ENCODE results near the gene WDFY4. TPM values are rescaled to one million over a fixed set of nuclear protein-coding genes. Genes with fewer than 3 reads are reported as not detected.

The WDFY4 gene
- total RNA-seq, 3 donors from 2014 or later, result 0.53 to 3.9 (median 0.89) TPM

DNA sequence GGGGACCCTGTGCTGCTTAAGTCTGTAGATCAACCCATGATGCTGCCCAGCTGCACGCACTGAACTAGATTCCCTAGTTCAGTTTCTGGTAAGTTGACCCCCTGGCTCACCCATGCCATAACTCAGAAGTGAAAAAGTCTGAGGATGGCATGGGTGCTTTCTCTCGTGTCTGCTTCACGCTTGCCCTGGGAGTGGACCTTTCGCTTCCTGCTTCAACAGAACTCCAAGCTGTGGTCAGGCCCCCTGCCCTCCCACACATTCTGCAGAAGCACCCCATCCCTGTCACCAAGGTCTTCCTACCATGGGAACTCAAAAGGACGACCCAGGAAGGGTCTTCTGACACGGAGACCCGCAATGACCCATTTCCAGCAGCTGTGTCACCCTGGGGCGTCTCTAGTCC, 215.1 kb downstream of the WDFY4 start:
- H3K9me3 Mint-ChIP-seq, result peaks cover 4% of the 10 kb centered on the region
- H3K36me3 Mint-ChIP-seq (ENCODE audit: insufficient read depth), result no peaks in the 10 kb centered on the region
- no peak for ATAC-seq
- no peak overlapping the region for H3K4me3 Mint-ChIP-seq
- no peaks in the 10 kb centered on the region for H3K27me3 Mint-ChIP-seq (ENCODE audit: low read depth)
- no peak for DNase-seq
- no peaks in the 10 kb centered on the region for H3K4me1 Mint-ChIP-seq (ENCODE audit: low read depth)

DNA sequence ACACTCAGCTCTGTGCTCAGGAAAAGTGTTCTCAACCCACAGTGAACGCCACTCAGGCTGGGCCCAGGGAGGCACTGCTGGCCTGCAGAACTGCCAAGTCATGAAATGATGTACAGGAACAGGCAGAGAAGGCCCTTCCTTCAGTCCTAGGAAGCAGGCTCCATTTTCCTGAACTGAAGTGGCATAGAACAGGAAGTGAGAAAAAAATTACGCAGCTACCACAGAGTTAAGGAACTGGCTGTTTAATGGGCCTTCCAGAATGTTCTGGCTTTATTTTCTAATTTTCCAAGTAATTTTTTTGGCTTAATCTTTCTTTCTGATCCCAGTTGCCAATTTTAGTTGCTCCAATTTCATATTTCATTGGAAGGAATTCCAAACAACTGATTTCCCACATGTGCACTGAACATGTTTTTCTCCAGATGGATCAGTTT, 215.7 kb downstream of the WDFY4 start:
- ATAC-seq, result no peak
- no peaks in the 10 kb centered on the region for H3K4me1 Mint-ChIP-seq (ENCODE audit: low read depth)
- no peaks in the 10 kb centered on the region for H3K36me3 Mint-ChIP-seq (ENCODE audit: insufficient read depth)
- peaks cover 4% of the 10 kb centered on the region for H3K9me3 Mint-ChIP-seq
- H3K27me3 Mint-ChIP-seq (ENCODE audit: low read depth), result no peaks in the 10 kb centered on the region
- DNase-seq, result no peak
- no peak overlapping the region for H3K4me3 Mint-ChIP-seq

DNA sequence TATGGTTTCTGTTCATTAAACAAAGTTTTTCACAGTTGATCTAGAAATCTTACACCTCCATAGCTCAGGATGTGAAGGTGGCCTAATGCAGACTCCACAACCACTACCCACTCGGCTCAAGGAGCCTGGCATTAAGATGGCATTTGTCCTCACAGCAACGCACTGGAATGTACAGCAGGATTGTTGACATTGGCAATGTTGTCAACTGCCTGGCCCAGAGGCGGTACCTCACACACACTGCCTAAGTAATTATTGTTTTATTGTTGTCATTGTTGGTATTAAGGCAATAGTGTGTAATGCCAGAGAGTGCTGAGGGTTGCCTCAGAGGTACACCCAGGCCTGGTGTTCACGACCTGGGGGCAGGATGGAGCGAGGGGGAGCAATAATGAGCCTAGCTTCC, 216.6 kb downstream of the WDFY4 start:
- H3K9me3 Mint-ChIP-seq, result peaks cover 4% of the 10 kb centered on the region
- H3K4me3 Mint-ChIP-seq, result no peak overlapping the region
- DNase-seq (no peak), ATAC-seq (no peak)
- H3K4me1 Mint-ChIP-seq (ENCODE audit: low read depth), result no peaks in the 10 kb centered on the region
- H3K36me3 Mint-ChIP-seq (ENCODE audit: insufficient read depth), result no peaks in the 10 kb centered on the region
- no peaks in the 10 kb centered on the region for H3K27me3 Mint-ChIP-seq (ENCODE audit: low read depth)

DNA sequence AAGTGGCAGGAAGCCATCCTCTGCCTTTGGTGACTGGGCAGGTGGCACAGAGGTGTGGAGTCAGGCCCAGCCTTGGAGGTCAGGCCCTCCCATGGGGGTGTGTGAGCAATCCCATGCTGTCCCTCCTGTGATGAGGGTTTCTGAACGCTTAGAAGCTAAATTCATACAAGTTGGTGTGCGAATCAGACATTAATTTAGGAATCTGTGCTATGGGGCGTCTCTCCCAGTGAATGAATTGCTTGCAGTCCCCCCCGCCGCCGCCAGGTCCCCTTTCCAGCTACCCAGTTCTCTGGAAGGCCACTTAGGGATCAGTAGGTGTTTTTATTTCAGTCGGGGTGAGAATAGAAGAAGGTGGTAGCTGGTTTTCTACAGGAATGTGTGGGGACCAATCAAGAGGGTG, 217.4 kb downstream of the WDFY4 start:
- H3K27me3 Mint-ChIP-seq (ENCODE audit: low read depth), result no peaks in the 10 kb centered on the region
- H3K4me1 Mint-ChIP-seq (ENCODE audit: low read depth), result no peaks in the 10 kb centered on the region
- DNase-seq (no peak), ATAC-seq (no peak)
- no peaks in the 10 kb centered on the region for H3K36me3 Mint-ChIP-seq (ENCODE audit: insufficient read depth)
- peaks cover 4% of the 10 kb centered on the region for H3K9me3 Mint-ChIP-seq
- no peak overlapping the region for H3K4me3 Mint-ChIP-seq

DNA sequence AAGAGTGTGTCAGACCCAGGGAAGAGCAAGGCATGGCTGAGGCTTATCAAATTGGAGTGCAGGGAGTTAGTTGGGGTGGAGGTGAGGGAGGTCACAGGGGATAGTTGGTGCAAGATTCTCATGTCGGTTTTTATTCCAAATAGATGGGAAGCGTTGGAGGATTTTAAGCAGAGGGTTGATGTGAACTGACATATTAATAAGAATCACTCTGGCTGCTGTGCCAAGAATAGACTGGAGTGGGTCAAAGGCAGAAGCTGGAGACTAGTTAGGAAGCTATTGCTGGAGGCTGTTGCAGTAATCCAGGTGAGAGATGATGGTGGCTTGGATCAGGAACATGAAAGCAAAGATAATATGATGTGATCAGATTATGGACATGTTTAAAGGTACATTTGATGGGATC, 218.5 kb downstream of the WDFY4 start:
- no peaks in the 10 kb centered on the region for H3K27me3 Mint-ChIP-seq (ENCODE audit: low read depth)
- ATAC-seq, result no peak
- peaks cover 4% of the 10 kb centered on the region for H3K9me3 Mint-ChIP-seq
- H3K4me1 Mint-ChIP-seq (ENCODE audit: low read depth), result no peaks in the 10 kb centered on the region
- H3K36me3 Mint-ChIP-seq (ENCODE audit: insufficient read depth), result no peaks in the 10 kb centered on the region
- DNase-seq, result no peak
- H3K4me3 Mint-ChIP-seq, result no peak overlapping the region

DNA sequence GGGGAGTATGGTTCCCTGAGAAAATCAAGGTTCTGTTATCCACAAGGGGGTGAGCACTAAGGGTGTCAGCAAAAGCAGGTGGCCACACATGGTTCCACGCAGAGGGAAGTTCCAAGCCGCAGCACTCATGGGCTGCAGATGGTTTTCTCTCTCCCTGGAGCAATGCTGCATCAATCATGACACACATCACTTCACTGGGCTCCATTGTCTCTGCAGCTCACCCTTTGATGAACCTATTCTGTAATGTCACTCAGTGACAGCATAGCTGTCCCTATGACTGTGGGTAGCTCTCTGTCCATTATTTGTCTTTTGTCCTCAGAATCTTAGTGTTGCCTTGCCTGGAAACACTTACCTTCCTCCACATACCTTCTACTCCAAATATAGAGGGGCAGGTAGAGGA, 220.2 kb downstream of the WDFY4 start:
- Mint-ChIP-seq H3K4me1 (ENCODE audit: low read depth) (no peaks in the 10 kb centered on the region), H3K36me3 (ENCODE audit: insufficient read depth) (no peaks in the 10 kb centered on the region), H3K27me3 (ENCODE audit: low read depth) (no peaks in the 10 kb centered on the region), H3K4me3 (no peak overlapping the region), H3K9me3 (peaks cover 4% of the 10 kb centered on the region)
- DNase-seq (no peak), ATAC-seq (no peak)

DNA sequence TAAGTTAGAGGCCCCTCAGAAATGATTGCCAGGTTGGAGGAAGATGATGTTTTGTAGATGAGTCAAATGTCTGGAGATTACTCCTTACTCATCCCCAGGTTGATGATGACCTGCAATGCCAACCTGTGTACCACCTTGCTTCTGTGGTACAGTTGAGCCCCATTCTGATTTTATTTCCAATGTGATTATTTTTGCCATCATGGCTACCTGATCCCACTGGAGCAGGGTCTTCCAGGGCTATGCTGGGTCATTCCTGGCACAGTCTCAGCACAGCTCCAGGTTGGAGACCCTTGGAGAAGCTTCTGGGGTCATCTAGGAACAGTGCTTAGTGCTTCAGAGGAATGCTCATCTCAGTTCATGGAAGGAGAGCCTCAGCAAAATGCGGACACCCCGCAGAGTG, 220.6 kb downstream of the WDFY4 start:
- DNase-seq (no peak), ATAC-seq (no peak)
- H3K36me3 Mint-ChIP-seq (ENCODE audit: insufficient read depth), result no peaks in the 10 kb centered on the region

DNA sequence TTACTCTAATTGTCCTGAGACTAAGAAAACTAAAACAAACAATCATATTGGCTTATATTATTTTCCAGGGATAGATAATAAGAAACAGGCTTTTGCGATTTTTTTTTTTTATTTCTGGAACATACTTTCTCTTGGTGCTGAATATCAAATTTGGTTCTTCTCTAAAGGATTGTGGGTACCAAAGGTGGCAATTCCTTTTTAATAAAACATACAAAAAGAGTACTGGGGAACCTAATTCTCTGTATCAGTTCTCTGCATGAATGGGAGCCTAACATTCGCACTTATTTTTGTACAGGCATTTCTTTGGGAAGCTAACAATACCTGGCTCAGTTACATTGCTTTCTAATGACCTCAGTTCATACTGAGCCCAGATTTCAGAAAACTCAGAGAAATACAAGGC, 222.2 kb downstream of the WDFY4 start:
- Mint-ChIP-seq H3K4me1 (ENCODE audit: low read depth) (no peaks in the 10 kb centered on the region), H3K27me3 (ENCODE audit: low read depth) (no peaks in the 10 kb centered on the region), H3K9me3 (peaks cover 2% of the 10 kb centered on the region), H3K4me3 (no peak overlapping the region), H3K36me3 (ENCODE audit: insufficient read depth) (no peaks in the 10 kb centered on the region)
- DNase-seq, result no peak
- no peak for ATAC-seq

More for the DNA sequence above, 220.6 kb downstream of the WDFY4 start:
- H3K4me3 Mint-ChIP-seq, result no peak overlapping the region
- H3K4me1 Mint-ChIP-seq (ENCODE audit: low read depth), result no peaks in the 10 kb centered on the region
- peaks cover 4% of the 10 kb centered on the region for H3K9me3 Mint-ChIP-seq
- H3K27me3 Mint-ChIP-seq (ENCODE audit: low read depth), result no peaks in the 10 kb centered on the region

DNA sequence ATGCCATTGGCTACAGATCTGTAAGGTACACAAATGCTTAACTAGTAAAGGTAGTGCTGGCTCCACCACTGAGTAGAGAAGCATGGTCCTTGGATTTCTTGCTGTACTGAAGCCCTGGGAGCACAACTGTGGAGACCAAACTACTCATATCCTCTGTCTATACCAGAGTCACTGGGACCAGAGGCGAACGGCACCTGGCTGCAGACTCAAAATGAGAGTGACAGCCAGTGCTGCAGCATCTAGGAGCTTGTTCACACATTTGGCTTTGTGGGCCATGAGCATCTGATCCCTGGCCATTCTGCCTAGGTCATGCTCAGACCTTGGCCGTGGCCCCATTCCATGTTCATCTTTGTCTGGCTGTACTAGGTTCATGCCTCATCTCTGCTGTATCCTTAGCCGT, 223.1 kb downstream of the WDFY4 start:
- Mint-ChIP-seq H3K36me3 (ENCODE audit: insufficient read depth) (no peaks in the 10 kb centered on the region), H3K4me1 (ENCODE audit: low read depth) (no peaks in the 10 kb centered on the region), H3K9me3 (no peaks in the 10 kb centered on the region), H3K27me3 (ENCODE audit: low read depth) (no peaks in the 10 kb centered on the region), H3K4me3 (no peak overlapping the region)
- ATAC-seq (no peak), DNase-seq (no peak)

DNA sequence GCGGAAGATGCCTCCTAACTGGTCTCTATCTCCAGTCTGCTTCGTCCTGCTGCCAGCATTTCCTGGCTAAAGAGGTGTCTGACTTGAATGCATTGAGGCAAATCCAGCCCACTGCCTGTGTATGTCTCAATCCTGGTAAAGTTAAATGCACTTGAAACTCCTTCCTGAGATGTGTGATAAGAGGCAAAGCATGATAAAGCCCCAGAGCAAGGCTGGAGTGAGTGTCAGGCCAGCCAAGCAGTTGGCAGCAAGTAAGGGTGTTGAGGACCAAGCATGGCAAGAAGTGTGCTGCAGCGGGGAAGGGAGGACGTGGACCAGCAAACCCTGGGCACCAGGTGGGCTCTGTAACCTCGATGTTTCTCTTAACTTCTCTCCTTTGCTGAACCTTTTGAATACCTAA, 225.9 kb downstream of the WDFY4 start:
- Mint-ChIP-seq H3K9me3 (no peaks in the 10 kb centered on the region), H3K4me3 (no peak overlapping the region), H3K27me3 (ENCODE audit: low read depth) (no peaks in the 10 kb centered on the region), H3K4me1 (ENCODE audit: low read depth) (no peaks in the 10 kb centered on the region), H3K36me3 (ENCODE audit: insufficient read depth) (no peaks in the 10 kb centered on the region)
- ATAC-seq (no peak), DNase-seq (no peak)

DNA sequence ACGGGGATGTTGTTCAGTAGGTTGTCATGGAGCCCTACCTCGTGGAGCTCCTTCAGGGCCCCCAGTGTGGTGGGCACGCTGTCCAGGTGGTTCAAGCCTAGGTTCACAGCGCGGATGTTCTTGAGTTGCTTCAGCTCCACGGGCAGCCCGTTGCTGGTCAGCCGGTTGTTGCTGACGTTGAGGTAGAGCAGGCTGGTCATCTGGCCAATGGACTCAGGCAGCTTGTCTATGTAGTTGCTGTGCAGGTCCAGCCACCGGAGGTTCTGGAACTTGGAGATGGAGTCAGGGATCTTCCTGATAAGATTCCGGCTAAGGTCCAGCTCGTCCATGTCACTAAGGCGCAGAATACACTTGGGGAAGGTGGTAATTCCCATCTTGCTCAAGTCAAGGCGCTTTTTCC, 229.0 kb downstream of the WDFY4 start:
- Mint-ChIP-seq H3K4me3 (no peak overlapping the region), H3K36me3 (ENCODE audit: insufficient read depth) (no peaks in the 10 kb centered on the region), H3K4me1 (ENCODE audit: low read depth) (no peaks in the 10 kb centered on the region), H3K9me3 (no peaks in the 10 kb centered on the region), H3K27me3 (ENCODE audit: low read depth) (peaks cover 3% of the 10 kb centered on the region)
- DNase-seq, result no peak
- ATAC-seq, result no peak

DNA sequence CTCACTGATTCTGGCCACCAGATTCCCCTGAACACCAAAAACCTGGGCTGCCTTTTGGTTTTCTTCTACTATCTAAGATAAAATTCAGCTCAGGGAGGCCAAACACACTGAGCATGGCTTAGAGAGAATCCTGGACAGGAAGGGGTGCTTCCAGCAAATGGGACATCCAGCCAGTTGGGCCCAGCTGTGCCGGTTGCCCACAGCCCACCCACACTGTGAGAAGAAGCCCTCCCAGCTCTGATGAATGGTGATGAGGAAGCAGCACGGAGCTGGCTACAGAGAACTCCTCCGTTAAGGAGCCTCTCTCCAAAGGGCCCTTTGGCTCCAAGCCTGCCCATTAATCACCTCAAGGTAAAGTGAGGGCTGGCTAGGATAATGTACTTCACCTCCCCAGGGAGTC, 239.1 kb downstream of the WDFY4 start:
- ATAC-seq (no peak), DNase-seq (no peak)
- Mint-ChIP-seq H3K4me3 (no peak overlapping the region), H3K4me1 (ENCODE audit: low read depth) (no peaks in the 10 kb centered on the region), H3K36me3 (ENCODE audit: insufficient read depth) (no peaks in the 10 kb centered on the region), H3K9me3 (no peaks in the 10 kb centered on the region), H3K27me3 (ENCODE audit: low read depth) (no peaks in the 10 kb centered on the region)

DNA sequence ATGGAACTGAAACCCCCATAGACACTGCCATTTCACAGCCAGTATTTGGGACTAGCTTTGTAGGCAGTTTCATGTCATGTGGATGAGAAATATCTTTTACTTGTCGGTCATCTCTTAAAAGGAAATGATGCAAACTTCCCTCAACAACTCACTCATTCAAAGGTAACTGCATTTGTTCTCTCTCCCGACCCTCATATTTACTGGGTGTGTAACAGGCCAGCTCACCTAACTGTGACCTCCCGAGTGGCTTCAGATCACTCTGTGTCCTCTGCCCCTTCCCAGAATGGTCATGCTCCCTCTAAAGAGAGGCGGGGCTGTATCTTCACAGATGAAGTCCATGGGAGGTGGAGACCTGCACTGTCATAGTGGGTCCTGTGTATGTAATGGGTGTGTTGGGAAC, 240.3 kb downstream of the WDFY4 start:
- H3K36me3 Mint-ChIP-seq (ENCODE audit: insufficient read depth), result no peaks in the 10 kb centered on the region
- H3K27me3 Mint-ChIP-seq (ENCODE audit: low read depth), result no peaks in the 10 kb centered on the region
- H3K4me3 Mint-ChIP-seq, result no peak overlapping the region

DNA sequence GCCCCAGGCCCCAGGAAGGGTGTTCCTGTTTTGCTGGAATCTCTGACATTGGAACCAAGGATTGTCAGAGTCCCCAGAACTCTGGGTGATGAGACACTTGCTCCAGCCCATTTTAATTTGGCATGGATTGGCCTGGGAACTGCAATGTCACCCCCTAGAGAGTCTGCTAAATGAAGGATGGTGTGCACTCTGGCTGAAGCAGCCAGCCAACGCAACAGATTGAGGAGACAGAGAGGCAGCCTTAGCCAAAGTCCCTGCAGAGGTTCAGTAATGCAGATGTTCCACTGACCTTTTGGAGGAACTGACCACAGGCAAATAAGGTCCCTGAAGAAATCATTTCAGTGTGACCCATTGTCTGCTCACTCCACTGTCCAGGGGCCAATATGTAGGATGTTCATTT, 241.6 kb downstream of the WDFY4 start:
- Mint-ChIP-seq H3K4me3 (no peak overlapping the region), H3K36me3 (ENCODE audit: insufficient read depth) (no peaks in the 10 kb centered on the region), H3K27me3 (ENCODE audit: low read depth) (no peaks in the 10 kb centered on the region), H3K9me3 (no peaks in the 10 kb centered on the region), H3K4me1 (ENCODE audit: low read depth) (no peaks in the 10 kb centered on the region)
- ATAC-seq, result no peak
- no peak for DNase-seq

More for the DNA sequence above, 240.3 kb downstream of the WDFY4 start:
- no peak for DNase-seq
- no peak for ATAC-seq
- no peaks in the 10 kb centered on the region for H3K4me1 Mint-ChIP-seq (ENCODE audit: low read depth)
- no peaks in the 10 kb centered on the region for H3K9me3 Mint-ChIP-seq

DNA sequence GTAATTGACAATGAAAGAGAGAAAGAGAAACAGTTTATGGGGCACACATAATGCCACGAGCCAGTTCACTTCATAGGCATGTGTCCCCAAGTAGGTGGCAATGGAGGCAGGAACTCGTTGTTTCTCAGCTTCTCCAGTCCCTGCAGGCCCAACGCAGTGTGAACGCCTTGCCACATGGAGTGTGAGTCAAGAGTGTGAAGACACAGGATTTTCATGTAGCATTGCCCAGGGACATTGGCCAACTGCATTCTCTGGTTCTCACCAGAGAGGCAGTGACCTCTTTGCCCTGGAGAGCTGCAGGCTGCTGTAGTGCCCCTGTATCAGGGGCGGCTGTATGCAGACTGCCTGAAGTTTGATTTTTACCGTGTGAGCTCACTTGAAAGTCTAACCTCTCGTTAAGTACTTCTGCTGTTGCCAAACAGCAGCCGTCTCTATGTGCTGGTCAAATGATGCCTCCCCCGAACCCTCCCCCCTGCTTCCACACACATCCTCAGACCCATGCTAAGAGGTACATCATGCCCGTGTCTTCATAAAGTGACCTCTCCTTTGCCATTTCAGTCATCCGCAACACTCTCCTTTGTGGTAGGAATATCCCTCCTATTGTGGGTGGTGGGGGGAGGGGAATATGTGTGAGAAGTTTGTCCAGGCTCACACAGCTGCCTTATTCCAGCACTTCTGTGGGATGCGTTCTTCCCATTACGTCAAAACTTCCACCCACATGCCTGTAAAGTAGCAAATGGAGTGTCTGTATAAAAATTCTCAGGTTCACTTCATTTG, 242.3 kb downstream of the WDFY4 start:
- H3K9me3 Mint-ChIP-seq, result no peaks in the 10 kb centered on the region
- ATAC-seq (no peak), DNase-seq (no peak)
- no peaks in the 10 kb centered on the region for H3K27me3 Mint-ChIP-seq (ENCODE audit: low read depth)
- no peak overlapping the region for H3K4me3 Mint-ChIP-seq
- no peaks in the 10 kb centered on the region for H3K36me3 Mint-ChIP-seq (ENCODE audit: insufficient read depth)
- no peaks in the 10 kb centered on the region for H3K4me1 Mint-ChIP-seq (ENCODE audit: low read depth)

All from activated T-cell treated with anti-CD3 and anti-CD28 coated beads, Interleukin-2, amount 50 U/mL, for 4 hours (primary cell).